ENCODE data around the gene ARHGAP26. TPM values are rescaled to one million over a fixed set of nuclear protein-coding genes. Genes with fewer than 3 reads are reported as not detected.

ARHGAP26 gene
- total and polyA plus RNA-seq, 2 donors (not counting 3 experiments of a cell fraction or from before 2014, with no cell fraction given), result 3.1 to 16.2 TPM

GRCh38 chr5:142836048-142836447 lies 65.9 kb downstream of the ARHGAP26 start:
- H3K4me1 ChIP-seq (ENCODE audit: control insufficient read depth, extremely low read depth, insufficient read depth, low read length), result peaks cover 2% of the 10 kb centered on the region
- no peaks in the 10 kb centered on the region for H3K9me1 ChIP-seq (replicated peaks; ENCODE audit: control insufficient read depth, extremely low read depth, insufficient read depth, low read length)
- DNase-seq (ENCODE audit: low read depth, low spot score) (no peak), FAIRE-seq (no peak)
- intact Hi-C loops (cut with micrococcal nuclease), result no loop called here
- POLR2A ChIA-PET, result no interaction called here
- no peak overlapping the region for H2AFZ ChIP-seq (ENCODE audit: low read depth, low read length)
- no peaks in the 10 kb centered on the region for H4K20me1 ChIP-seq (replicated peaks; ENCODE audit: control insufficient read depth, extremely low read depth, insufficient read depth, low read length)
- no peak for TF ChIP-seq FOS (IDR thresholded peaks at IDR 0.05; ENCODE audit: borderline replicate concordance, insufficient read depth, low read length)
- no peak for TF ChIP-seq GATA2 (IDR thresholded peaks at IDR 0.05; ENCODE audit: insufficient read depth, insufficient read length, low read depth, low read length)
- TF ChIP-seq MYC (IDR thresholded peaks at IDR 0.05; ENCODE audit: low read depth, low read length), result no peak
- TF ChIP-seq POLR2A (IDR thresholded peaks at IDR 0.05; ENCODE audit: low read depth, low read length), result no peak
- no peak for TF ChIP-seq MAX (IDR thresholded peaks at IDR 0.05; ENCODE audit: insufficient read depth, insufficient read length)
- TF ChIP-seq POLR2AphosphoS5 (IDR thresholded peaks at IDR 0.05; ENCODE audit: insufficient read depth, low read depth, low read length), result no peak
- TF ChIP-seq CTCF (IDR thresholded peaks at IDR 0.05; ENCODE audit: extremely low read depth in 1 of 2, insufficient read depth in 1 of 2, low read depth in 1 of 2, low read length in 2 of 2), result no peak
- no peak for TF ChIP-seq EZH2 (IDR thresholded peaks at IDR 0.05; ENCODE audit: borderline replicate concordance, low read depth, low read length, severe bottlenecking)
- TF ChIP-seq JUN (IDR thresholded peaks at IDR 0.05; ENCODE audit: borderline replicate concordance, insufficient read depth, insufficient read length, low read depth), result no peak
- H3K36me3 ChIP-seq (ENCODE audit: control insufficient read depth in 2 of 2, extremely low read depth in 1 of 2, insufficient read depth in 2 of 2, low read length in 2 of 2), result no peaks in the 10 kb centered on the region
- H3K4me2 ChIP-seq (ENCODE audit: insufficient read depth, low read length), result no peak overlapping the region
- dilution Hi-C loops (cut with MboI; ENCODE audit: extremely low pct_ligation_motif_present, low sequenced_read_pairs), result no loop called here
- H3K79me2 ChIP-seq (ENCODE audit: control insufficient read depth, insufficient read depth, low read length), result no peaks in the 10 kb centered on the region
- no peaks in the 10 kb centered on the region for H3K9me3 ChIP-seq (replicated peaks; ENCODE audit: control insufficient read depth, insufficient read depth, low read length)
- no peaks in the 10 kb centered on the region for H3K27me3 ChIP-seq (ENCODE audit: control insufficient read depth in 2 of 2, insufficient read depth in 2 of 2, low read length in 2 of 2)
- no peak overlapping the region for H3K4me3 ChIP-seq (replicated peaks in 1 of 3; ENCODE audit: insufficient read depth in 1 of 3, low read depth in 1 of 3, low read length in 3 of 3)
- CTCF ChIA-PET, result interaction anchor here (0.6 to 1.5 kb wide), 2 partner anchors 9 to 119 kb away, joined by 3 read pairs; no protein-coding TSS in a partner anchor
- BruUV-seq (replicated peaks), result no TSS peak
- H3K9ac ChIP-seq (replicated peaks; ENCODE audit: extremely low read depth, insufficient read depth, low read length), result no peak overlapping the region
- H3K27ac ChIP-seq (ENCODE audit: insufficient read depth, low read depth, low read length), result no peak overlapping the region
